GM20000 (cell line): ENCODE results near the gene NELFB.

Experiments used
- DNase-seq: peaks from one replicate; pipeline ENCODE4 v3.0.0; 2012; ENCODE audit warnings: low spot score
- CTCF ChIP-seq: IDR thresholded peaks from 2 replicates; pipeline ENCODE4 v1.5.1; 2012; ENCODE audit warnings: mild to moderate bottlenecking, control low read depth; ENCODE audit errors: extremely low read depth, missing control alignments

Gene NELFB

DNA sequence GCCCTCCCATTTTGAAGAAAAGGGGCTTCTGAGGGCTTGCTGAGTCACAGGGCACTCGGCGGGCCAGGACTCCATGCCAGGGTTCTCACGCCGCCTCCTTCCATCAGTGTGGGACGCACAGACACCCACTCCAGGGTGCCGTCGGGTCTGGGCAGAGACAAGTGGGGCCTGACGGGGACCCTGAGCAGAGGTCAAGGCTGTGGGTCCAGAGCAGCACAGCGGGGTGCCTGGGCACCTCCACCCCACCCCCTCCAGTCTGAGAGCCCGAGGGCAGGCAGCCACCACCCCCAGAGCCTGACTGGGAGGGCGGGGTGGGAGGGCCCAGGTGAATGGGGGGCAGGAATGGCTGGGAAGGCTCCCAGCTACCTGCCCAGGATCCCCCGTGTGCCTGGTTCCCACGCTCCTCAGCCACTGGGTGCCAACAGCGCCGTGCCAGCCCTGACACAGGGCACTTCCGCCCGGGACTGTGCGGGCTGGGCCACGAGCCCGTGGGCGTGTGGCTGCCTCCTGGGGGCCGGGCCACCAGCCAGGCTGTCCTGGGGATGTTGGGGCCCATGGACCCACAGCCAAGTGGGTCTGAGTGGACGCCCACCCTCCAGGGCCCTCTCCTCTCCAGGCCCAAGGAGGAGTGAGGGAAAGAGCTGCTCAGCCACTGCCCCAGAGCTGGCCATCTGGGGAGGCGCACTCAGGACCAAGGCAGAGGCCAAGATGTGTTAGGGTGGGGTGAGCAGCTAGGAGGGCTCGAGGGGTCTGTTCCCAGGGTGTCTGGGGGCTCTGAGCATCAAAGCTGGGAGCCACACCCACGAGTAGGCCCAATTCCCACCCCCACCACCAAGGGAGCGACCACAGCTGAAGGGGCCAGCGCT lies 57.1 kb downstream of the NELFB start:
- TF ChIP-seq CTCF, result no peak
- DNase-seq, result peak; percentile 29

DNA sequence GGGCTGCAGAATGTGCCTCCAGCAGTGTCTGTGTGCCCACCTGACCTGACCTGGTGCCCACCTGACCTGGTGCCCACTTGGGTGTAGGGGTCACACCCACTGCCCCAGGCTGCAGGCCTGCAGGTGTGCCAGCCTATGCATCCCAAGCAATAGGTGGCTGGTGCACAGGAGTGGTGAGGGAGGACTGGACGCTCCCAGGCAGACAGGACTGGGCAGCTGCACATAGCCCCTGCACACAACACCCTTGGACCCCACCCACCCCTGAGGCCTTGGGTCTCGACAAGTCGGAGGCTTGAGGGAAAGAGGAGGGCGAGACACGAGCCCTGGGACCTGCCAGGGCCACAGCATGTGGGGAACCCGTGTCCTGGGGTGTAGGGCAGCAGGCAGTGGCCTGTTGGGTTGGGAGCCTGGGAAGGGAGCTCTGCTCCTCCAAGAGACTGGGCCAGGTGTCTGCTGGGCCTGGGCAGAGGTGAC lies 57.8 kb downstream of the NELFB start:
- DNase-seq, result no peak
- TF ChIP-seq CTCF, result no peak

DNA sequence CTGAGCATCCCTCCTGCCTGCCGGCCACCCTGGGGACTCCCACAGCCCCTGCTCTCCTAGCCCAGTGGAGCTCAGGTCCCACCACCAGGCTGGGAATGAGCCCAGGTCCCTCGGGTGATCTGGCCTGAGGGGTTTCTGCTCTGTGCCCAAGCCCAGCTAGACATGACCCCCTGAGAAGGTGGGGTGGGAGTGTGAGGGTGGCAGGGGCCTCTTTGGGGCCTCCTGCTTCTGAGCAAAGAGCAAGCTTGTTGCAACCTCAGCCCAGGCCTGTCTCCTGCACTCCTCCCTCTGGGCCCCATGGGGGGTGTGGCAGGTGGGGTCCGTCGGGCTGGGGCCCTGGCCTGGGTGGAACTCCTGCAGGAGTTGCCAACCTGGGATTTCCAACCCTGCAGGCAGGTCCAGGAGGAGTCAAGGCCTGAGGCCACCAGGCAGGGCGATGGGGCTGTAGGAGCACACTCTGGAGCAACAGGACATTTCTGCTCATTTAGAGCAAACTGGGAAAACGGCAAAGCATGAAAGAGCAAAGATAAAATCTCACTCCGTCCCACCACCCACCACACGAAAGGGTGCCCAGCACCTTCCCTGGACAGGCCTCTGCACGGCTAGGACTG lies 58.3 kb downstream of the NELFB start:
- peak; percentile 32 for DNase-seq
- TF ChIP-seq CTCF, result no peak

GRCh38 chr9:137313956-137314560 lies 58.9 kb downstream of the NELFB start:
- TF ChIP-seq CTCF, result no peak
- DNase-seq, result peak; percentile 27

GRCh38 chr9:137314561-137315560 lies 59.7 kb downstream of the NELFB start:
- DNase-seq, result peak; percentile 44
- no peak for TF ChIP-seq CTCF

DNA sequence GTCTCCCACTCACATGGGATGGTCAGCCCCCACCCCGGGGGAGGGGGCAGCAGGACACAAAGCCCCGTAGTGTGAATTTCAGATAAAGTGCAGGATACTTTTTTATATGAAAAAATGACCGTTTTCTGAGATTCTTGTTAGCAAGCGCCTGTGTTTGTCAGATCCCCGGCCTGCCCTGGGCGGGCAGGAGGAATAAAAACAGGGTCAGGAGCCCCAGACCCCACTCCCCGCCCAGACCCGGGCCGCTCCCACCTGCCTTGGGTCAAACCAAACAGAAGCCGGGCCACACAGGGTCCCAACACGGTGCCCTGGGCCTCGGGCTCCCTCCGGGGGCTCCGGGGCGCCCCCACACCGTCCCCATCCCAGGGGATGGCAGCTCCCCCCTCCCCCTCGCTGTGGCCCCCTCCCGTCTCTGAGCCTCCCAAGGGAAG lies 60.5 kb downstream of the NELFB start:
- TF ChIP-seq CTCF, result no peak
- no peak for DNase-seq
